SK-N-SH treated with all-trans-retinoic acid at 6 μM for 48 hours (cell line): ENCODE data around the gene CAMK4.

Source experiments
- ARNTL ChIP-seq: fragments of 450-650 bp; formaldehyde crosslinking; IDR thresholded peaks from 2 replicates; pipeline ENCODE4 v1.5.0; 2020; ENCODE audit warnings: low read depth, mild to moderate bottlenecking, moderate library complexity, borderline replicate concordance
- ESRRG ChIP-seq: fragments of 250-450 bp; sonication (Bioruptor Pico); IDR thresholded peaks from 2 replicates; pipeline ENCODE4 v1.6.1; 2021; ENCODE audit warnings: mild to moderate bottlenecking
- GLIS3 ChIP-seq: fragments of 250-450 bp; sonication (Bioruptor Pico); IDR thresholded peaks from 2 replicates; pipeline ENCODE4 v1.5.0; 2020; ENCODE audit warnings: mild to moderate bottlenecking, moderate library complexity
- ISL1 ChIP-seq: fragments of 250-450 bp; sonication (Bioruptor Pico); IDR thresholded peaks from 2 replicates; pipeline ENCODE4 v2.1.2; 2022; ENCODE audit warnings: mild to moderate bottlenecking, moderate library complexity
- TOX ChIP-seq: fragments of 250-450 bp; sonication (Bioruptor Pico); IDR thresholded peaks from 2 replicates; pipeline ENCODE4 v1.8.0; 2021; ENCODE audit warnings: mild to moderate bottlenecking, moderate library complexity, borderline replicate concordance
- ZFP30 ChIP-seq: fragments of 450-650 bp; formaldehyde crosslinking; IDR thresholded peaks from 2 replicates; pipeline ENCODE4 v1.5.0; 2022; ENCODE audit warnings: mild to moderate bottlenecking, moderate library complexity
- TF ChIP-seq, protein P1 (sequence below): fragments of 250-450 bp; sonication (Bioruptor Pico); IDR thresholded peaks from 2 replicates; pipeline ENCODE4 v1.5.1; 2021; ENCODE audit warnings: mild to moderate bottlenecking, moderate library complexity
- TF ChIP-seq, protein P2 (sequence below): fragments of 250-450 bp; sonication (Bioruptor Pico); IDR thresholded peaks from 2 replicates; pipeline ENCODE4 v1.8.0; 2020; ENCODE audit warnings: mild to moderate bottlenecking, moderate library complexity, borderline replicate concordance
- TF ChIP-seq, protein P3 (sequence below): fragments of 250-450 bp; sonication (Bioruptor Pico); IDR thresholded peaks from 2 replicates; pipeline ENCODE4 v1.5.1; 2020; ENCODE audit warnings: low read depth, mild to moderate bottlenecking, moderate library complexity

DNA sequence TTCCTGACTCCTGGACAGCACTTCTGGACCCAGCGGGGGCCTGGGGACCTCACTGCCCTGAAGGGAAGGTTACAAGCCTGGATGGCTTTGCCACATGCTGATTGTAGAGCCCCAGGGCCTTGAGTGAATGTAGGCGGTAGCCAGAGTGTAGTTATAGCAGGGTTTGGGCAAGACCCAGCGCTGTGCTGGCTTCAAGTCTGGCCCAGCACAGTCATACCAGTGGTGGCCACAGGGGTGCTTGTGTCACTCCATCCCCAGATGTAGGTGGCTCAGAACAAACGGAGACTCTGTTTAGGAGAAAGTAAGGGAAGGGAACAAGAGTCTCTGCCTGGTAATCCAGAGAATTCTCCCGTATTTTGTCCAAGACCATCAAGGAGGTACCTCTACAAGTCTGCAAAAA is 203.6 kb downstream of the CAMK4 start:
- no peak for TF ChIP-seq TOX
- TF ChIP-seq ZFP30 (CRISPR knock-in tag) = no peak
- TF ChIP-seq, protein P1, sequence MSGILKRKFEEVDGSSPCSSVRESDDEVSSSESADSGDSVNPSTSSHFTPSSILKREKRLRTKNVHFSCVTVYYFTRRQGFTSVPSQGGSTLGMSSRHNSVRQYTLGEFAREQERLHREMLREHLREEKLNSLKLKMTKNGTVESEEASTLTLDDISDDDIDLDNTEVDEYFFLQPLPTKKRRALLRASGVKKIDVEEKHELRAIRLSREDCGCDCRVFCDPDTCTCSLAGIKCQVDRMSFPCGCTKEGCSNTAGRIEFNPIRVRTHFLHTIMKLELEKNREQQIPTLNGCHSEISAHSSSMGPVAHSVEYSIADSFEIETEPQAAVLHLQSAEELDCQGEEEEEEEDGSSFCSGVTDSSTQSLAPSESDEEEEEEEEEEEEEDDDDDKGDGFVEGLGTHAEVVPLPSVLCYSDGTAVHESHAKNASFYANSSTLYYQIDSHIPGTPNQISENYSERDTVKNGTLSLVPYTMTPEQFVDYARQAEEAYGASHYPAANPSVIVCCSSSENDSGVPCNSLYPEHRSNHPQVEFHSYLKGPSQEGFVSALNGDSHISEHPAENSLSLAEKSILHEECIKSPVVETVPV (CRISPR knock-in tag) = no peak
- no peak for TF ChIP-seq ARNTL
- TF ChIP-seq ISL1 (CRISPR knock-in tag) = no peak
- TF ChIP-seq, protein P2, sequence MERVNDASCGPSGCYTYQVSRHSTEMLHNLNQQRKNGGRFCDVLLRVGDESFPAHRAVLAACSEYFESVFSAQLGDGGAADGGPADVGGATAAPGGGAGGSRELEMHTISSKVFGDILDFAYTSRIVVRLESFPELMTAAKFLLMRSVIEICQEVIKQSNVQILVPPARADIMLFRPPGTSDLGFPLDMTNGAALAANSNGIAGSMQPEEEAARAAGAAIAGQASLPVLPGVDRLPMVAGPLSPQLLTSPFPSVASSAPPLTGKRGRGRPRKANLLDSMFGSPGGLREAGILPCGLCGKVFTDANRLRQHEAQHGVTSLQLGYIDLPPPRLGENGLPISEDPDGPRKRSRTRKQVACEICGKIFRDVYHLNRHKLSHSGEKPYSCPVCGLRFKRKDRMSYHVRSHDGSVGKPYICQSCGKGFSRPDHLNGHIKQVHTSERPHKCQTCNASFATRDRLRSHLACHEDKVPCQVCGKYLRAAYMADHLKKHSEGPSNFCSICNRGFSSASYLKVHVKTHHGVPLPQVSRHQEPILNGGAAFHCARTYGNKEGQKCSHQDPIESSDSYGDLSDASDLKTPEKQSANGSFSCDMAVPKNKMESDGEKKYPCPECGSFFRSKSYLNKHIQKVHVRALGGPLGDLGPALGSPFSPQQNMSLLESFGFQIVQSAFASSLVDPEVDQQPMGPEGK (CRISPR knock-in tag) = no peak
- TF ChIP-seq GLIS3 (CRISPR knock-in tag) = no peak
- no peak for TF ChIP-seq ESRRG (CRISPR knock-in tag)
- TF ChIP-seq, protein P3, sequence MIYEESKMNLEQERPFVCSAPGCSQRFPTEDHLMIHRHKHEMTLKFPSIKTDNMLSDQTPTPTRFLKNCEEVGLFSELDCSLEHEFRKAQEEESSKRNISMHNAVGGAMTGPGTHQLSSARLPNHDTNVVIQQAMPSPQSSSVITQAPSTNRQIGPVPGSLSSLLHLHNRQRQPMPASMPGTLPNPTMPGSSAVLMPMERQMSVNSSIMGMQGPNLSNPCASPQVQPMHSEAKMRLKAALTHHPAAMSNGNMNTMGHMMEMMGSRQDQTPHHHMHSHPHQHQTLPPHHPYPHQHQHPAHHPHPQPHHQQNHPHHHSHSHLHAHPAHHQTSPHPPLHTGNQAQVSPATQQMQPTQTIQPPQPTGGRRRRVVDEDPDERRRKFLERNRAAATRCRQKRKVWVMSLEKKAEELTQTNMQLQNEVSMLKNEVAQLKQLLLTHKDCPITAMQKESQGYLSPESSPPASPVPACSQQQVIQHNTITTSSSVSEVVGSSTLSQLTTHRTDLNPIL (CRISPR knock-in tag) = no peak
